ENCODE results near the gene CHRNA4.

- TF ChIP-seq CTCF (IDR thresholded peaks at IDR 0.05; ENCODE audit: low read depth, low read length) (no peak), POLR2A (IDR thresholded peaks at IDR 0.05; ENCODE audit: extremely low read depth, insufficient read length) (no peak)
Observed at GRCh38 chr20:63377951-63378381, 16.8 kb upstream of the CHRNA4 start.
